Measurements from ENCODE around the gene PTP4A2.
A peak's percentile ranks its signal among the peaks of the same experiment; 100 is the strongest.

Gene PTP4A2

DNA sequence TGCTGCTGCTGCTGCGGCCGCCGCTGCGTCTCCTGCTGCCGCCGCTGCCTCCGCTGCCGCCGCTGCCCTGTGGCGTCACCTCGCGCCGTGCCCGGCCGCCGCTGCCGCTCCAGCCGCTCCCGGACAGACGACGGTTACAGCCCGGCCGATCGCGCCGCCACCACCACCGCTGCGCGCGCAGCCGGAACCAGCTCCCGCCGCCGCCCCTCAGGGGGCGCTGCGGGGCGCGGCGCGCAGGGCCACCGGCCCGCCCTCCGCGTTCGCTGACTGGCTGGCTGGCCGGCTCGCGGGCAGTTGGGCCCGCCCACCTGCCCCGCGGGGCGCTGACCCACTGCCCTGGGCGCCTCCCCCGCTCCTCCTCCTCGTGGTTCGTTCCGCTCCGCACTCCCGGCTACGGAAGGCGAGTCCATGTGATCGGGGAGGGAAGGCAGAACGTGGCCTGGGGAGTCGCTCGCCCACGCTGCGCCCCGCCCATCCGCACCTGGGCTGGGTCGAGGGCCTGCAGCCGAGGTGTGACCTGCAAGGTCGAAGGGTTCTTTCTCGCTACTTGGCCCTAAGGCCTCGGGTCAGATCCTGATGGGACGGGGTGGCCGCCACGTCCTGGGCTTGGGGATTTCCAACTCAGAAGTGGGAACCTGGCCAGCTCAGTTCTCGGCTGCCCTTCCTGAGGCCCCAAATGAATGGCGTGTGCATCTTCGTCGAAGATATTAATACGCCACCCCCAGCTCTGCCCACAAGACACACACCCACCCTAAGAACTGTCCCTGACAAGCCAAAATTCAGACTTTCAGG lies at the start of gene PTP4A2:
Gene PTP4A2, minus strand, starts transcription at position 185 of the 792 bp plus-strand sequence. CDS start 19,303 bp downstream, outside the sequence.
- peak; percentile 97 to 99 (median 98) for DNase-seq

DNA sequence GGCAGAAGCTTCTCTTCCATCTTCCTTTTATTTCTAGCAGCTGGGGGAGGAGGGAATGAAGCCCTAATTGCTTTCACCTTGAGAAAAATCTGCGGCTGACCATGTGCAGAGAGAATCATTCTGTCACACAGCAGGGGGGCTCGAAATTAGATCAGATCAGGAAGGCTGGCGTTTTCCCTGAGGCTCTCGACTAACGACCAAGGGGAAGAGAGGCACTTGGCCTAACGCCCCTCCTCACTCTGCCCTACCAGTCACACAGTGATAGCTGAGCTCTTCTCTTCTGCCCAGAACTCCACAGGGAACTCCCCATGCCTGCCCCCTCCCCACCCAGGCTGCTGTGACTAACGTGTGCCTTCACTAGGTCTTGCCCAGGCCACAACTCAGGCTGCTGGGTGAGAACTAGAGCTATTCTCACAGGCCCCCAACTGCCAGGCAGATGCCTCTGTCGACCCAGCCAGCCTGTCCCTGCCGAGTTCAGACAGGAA lies 49.0 kb upstream of the PTP4A2 start:
- peak in 2 of 3 donors; percentile 24 to 31 for DNase-seq

DNA sequence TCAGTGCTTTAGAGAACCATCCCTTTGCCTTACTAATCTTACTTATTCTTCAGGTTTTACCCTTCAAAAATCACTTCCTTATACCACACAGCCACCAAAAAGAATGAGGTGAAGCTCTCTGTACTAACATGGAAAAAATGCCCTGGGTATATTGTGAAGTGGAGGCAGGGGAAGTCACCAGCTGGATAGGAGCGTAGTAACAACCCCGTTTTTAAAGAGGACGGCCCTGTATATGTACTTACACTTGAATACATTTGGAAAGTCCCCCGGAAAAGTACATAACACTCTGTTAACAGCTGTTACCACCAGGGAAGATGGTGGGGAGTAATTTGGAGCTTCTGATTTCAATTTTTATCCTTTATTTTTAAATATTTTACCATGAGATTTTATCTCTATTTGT lies 47.3 kb upstream of the PTP4A2 start:
- DNase-seq, result peak; percentile 62 to 70 (median 66)

DNA sequence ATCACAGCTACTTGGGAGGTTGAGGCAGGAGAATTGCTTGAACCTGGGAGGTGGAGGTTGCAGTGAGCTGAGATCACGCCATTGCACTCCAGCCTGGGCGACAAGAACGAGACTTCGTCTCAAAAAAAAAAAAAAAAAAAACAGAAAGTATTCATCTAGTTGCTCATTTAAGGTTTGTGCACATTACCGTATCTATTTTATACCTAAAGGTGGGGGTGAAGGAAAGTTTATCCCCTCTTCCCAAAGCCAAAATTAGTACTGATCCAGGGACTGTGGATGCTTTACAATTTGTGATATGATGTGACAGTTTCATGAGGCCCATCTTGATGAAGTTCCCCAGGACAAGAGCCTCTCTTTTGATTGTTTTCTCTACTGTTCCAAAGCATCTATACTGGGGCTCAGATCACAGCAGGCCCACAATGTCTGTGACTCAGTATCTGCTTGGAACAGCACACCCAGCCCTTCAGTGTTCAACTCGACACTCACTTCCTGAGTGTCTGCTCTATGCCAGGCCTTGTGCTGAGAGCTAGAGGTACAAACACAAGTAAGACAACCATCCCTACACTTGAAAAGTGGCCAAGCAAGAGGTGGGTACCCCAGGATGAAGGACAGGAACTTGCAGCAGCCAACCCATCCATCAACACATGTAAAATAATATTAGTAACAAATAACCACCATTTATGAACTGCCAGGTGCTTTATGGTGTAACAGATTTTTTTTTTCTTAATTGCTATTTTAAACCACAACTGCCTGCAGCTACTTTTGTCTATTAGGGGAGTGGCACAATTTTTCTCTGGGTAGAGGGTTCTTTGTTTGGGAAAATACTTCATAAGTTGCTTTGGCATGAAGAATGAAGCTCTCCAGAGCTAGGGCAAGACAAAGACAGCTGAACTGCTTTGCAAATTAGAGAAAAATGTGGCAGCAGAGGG lies 46.5 kb upstream of the PTP4A2 start:
- peak in 1 of 3 donors; percentile 15 for DNase-seq

DNA sequence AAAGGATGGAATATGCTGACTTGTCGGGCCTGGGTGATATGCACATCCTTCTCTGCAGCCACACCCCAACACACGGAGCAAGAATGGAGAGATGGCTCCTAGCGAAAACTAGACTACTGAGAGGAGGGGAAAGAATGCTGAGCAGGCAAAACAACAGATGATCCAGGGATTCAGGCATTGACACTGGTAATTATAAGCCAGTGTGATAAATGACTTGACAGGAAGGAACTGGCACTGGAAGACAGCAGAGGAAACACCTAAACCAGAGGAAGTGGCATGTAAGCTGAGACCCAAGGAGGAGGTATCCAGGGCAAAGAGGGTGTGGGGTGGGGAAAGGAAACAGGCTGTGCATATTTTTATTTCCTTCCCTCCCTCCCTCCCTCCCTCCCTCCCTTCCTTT lies 43.8 kb upstream of the PTP4A2 start:
- no peak for DNase-seq

DNA sequence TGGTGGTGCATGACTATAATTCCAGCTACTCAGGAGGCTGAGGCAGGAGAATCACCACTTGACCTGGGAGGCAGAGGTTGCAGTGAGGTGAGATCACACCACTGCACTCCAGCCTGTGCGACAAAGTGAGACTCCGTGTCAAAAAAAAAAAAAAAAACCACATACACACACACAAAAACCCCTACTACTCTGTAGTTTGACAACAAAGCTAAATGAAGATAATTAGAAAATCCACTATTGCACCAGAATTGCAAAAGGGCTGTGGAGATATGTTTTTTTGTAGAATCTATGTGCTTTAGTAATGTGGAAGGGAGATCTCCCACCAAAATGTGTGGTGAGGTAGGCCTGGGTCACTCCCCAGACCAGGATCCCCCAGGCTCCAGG lies 43.3 kb upstream of the PTP4A2 start:
- DNase-seq, result peak; percentile 50 to 75 (median 71)

DNA sequence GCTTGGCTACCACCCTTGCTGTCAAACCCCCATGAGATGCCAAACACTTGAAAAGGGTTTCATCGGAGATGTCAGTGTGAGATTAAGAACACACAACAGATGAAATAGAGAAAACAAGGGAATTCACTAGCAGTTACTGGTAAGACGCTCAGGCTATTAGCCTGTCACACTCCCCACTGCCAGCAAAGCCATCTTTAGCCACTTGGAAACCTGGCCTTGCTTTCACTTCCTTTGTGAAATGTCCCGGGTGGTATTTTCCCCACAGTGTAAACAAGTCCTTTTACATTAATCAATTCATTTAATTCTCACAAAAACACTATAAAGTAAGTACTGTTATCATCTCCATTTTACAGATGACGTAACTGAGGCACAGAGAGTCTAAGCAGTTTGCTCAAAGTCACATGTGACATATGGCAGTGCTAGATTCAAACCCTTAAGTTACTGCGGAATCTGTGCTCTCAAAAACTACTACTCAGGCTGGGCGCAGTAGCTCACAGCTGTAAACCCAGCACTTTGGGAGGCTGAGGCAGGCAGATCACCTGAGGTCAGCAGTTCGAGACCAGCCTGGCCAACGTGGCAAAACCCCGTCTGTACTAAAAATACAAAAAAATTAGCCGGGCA lies 42.8 kb upstream of the PTP4A2 start:
- peak; percentile 45 to 58 (median 55) for DNase-seq

DNA sequence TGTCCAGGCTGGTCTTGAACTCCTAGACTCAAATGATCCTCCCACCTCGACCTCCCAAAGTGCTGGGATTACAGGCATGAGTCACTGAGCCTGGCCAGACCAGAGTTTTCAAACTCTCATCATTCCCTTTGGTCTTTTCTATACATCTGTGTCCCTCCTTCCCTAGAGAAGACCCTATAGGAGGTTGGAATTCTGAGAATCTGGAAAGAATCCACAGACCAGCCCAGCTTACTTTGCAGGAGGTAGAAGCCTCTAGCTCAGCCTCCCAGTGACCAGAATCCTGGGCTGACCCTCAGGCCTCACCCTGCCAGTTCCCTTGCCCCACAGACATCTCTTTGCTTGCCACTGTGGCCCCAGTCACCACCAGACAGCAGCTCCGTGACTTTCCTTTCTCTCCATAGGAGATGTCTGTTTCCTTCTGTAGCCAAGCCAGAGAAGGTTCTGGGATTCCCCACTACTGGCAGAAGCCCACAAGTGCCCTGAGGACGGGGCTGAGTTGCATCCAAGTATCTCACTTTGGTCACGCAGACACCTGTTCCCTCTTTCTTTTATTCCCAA lies 40.8 kb upstream of the PTP4A2 start:
- no peak for DNase-seq

DNA sequence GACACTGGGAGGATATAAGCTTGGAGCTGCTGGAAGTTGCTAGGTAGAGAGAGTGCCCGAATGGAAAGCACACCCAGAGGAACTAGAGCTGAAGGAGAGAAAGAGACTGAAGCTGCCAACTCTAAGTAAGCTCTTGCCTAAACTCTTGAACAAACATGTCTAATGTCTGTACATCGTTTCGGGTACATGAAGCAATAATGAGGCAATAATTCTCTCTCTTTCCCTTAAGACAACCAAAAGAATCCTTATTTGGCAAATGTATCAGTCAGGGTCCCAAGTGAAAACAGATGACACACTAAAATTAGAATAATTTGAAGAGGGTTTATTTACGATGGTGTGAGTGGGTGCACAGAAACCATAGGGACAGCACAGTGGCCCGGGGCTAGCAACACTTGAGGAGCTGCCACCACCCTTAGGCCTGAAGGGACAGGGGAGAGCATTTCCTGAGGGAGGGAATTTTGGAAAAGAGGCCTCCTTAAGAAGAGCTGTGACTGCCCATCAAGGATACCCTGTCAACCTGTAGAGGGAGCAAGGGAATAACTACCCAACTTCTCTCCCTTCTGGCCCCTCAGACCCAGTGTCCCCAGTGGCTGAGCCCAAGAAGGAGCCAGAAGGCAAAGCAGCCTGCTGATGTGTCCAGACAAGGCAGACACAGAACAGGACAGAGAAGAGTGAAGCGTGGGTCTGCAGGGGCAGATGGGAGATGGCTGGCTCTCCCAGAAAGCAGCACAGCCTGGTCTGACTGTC lies 39.4 kb upstream of the PTP4A2 start:
- peak; percentile 40 to 51 (median 41) for DNase-seq

DNA sequence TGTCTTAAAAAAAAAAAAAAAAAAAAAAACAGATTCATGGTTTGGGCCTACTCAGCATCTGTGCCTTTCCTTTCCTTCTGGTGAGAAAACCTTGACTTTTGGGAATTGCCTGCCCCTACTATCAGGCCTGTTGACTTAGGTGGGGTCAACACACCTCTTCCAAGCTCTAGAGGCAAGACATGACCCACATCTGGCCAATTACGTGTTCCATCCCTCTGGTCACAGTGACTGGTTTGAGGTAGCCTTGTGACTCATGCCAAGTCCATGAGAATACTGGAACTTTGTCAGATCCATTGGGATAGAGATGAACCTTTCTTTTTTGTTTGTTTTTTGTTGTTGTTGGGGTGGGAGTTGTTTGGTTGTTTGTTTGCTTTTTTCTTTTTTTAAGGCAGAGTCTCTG lies 38.2 kb upstream of the PTP4A2 start:
- no peak for DNase-seq

DNA sequence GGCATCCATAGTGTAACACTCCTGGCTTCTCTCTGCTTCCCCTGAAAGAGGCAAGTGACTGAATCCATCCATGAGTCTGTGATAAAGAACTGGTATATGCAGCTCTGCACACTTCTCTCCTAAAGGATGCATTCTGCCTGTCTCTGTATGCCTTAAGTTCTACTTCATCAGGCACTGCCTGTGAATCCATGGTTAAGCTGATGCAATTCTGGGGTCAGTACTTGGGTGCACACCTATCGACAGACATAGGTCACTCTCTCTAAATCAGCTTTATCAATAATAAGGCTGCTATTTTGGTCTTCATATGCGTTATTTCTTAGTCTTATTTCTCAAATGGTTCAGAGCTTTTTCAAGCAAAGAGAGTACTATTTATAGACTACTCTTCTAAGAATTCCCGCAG lies 32.7 kb upstream of the PTP4A2 start:
- no peak for DNase-seq

DNA sequence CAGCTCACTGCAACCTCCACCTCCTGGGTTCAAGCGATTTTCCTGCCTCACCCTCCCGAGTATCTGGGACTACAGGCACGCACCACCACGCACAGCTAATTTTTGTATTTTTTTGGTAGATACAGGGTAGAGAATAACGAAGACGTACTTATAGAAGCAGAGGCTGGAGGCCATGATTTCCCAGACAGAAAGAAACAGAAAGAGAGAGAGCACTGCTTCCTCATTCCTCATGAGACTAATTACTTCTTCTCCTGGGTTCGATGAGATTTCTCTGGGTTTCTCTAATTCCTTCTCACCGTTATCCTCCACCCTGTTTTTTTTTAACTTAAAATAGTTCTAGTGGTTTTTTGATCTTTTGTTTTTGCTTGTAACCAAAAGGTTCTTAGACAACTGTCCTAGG lies 23.4 kb upstream of the PTP4A2 start:
- DNase-seq, result peak; percentile 59 to 68 (median 62)

DNA sequence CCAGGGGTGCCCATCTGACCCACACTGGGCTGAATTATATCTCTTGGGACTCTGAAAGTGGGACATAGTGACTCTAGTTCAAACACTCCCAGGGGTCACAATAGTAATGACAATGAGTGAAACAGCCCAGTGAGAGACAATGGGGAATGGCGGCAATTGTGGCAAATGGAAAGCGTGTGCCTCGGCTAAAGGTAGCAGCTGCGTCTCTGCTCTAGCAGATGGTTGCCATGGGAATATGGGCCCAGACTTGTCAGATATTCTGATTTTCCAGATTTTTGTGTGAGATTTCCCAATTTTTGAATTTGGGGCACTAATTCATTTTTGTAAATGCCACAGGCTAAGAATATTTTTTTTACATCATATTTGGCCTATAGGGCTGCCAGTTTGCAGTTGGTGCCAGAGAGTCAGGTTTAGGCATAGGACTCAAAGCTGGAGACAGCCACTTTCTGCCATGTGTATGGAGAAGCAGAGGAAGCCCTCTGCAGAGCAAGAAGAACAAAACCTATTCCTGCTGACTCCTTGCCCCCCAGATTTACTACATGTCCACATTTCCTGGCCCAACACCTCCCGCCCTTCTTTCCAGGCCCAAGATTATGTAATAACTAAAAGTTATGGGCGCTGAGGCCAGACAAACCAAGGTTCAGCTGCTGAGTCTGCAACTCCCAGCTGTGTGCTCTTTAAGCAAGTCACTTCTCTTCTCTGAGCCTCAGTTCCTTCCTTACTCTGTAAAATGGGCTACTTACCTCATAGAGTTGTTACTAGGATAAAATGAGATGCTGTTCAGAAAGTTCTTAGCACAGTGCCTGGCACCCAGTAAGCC lies 21.6 kb upstream of the PTP4A2 start:
- DNase-seq, result no peak

DNA sequence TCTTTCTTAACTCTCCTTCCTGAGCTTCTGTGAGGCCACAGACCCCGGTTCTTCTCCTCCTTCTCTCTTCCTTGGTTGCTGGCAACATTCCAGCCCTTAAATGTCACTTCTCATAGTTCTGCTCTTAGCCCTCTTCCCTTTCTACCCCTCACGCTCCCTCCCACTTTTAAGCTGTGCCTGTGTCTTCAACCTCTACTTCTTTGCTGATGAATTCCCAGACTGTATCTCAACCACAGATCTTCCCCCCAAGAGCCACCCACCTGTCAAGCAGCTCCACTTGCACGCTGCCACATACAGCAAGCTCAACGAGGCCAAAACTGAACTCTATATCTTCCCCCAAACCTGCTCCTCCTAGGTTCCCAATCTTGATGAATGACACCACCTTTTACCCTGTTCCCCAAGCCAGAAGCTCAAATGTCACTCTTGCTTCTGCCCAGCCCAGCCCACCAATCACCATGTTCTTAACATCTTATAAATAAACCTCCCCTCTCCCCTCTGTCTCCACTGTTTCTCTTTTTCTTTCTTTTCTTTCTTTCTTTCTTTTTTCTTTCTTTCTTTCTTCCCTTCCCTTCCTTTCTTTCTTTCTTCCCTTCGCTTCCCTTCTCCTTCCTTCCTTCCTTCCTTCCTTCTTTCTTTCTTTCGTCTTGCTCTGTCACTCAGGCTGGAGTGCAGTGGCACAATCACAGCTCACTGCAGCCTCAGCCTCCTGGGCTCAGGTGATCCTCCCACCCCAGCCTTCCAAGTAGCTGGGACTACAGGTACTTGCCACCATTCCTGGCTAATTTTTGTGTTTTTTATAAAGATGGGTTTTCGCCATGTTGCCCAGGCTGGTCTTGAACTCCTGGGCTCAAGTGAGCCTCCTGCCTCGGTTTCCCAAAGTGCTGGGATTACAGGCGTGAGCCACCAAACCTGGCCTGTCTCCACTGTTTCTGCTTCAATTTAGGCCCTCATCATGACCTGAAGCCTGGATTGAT lies 19.8 kb upstream of the PTP4A2 start:
- DNase-seq, result peak; percentile 73 to 79 (median 78)

DNA sequence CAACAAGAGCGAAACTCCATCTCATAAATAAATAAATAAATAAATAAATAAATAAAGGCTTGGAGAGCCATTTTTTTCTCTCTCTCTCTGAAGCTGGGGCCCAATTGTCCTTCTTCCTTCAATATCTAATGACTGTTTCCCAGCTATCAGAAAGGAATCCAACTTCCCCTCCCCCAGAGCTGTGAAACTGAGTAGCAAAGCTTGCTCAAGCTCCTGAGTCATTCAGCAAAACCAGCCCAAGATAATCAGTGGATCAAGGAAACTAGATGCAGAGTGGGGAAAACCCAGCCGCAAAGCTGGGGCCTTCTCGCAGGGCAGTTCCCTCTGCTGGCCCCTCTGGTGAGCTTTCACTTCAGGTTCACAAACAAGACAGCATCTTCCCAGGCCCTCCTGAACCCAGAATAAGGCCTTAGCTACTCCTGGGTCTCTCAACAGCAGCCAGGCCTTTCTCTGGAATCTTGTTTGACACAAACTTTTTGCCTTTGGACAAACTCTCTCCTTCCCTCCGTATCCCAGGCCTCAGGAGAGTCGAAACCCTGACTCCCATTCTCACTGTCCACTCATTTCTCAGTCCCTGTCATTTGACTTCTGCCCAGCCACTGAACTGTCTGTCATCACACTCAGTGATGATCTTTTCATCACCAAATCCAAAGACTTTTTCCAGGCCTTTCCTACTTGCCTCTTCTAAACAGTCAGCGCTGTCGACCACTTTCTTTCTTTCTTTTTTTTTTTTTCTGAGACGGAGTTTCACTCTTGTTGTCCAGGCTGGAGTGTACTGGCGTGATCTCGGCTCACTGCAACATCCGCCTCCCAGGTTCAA lies 18.0 kb upstream of the PTP4A2 start:
- peak; percentile 97 to 99 (median 99) for DNase-seq

DNA sequence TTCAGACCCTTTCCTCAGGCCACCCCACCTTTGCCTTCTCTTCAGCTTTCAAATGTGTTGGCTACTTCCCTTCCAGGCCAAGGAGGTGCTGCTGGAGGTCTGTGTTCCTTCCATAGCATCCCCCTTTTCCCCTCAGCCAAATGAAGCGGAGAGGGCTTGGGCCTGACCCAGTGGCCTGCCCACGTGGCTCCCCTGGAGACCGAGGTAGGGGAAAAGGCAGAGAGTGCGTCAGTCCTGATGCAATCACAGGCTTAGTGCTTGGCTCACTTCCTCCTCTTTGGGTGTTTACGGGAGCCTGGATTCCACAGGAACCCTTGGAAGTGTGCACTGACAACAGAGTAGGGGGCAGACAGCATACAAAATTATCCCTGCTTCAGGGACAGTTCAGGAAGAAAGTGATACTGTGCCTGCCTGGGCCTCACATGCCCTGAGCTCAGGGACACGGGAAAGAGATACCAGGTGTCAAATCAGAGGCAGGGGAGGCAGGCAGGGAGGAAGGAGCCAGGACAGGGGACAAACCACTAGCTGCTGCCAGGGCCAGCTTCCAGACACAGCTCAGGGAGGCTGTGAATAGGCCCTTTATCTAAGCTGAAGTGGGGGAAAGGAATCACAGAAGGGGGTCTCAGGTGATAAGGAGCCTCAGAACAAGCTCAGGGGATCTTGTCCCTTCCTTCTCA lies 16.6 kb upstream of the PTP4A2 start:
- peak; percentile 92 to 96 (median 92) for DNase-seq

DNA sequence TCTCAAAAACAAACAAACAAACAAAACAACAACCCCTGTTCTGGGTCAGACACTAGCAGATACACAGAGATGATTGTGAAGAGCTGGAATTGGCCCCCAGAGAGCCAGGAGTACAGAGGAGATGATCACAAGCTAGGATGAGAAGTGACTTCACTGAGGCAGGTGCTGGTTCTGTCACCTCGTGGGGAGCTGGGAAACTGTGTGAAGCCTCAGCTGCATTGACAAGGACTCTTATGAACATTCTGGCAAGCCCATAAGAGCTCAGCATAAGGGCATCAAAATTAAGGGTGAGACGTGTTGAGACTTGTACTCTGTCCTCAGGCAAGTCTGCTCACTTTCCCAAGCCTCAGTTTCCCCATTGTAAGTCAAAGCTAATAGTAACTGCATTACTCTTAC lies 14.7 kb upstream of the PTP4A2 start:
- no peak for DNase-seq

DNA sequence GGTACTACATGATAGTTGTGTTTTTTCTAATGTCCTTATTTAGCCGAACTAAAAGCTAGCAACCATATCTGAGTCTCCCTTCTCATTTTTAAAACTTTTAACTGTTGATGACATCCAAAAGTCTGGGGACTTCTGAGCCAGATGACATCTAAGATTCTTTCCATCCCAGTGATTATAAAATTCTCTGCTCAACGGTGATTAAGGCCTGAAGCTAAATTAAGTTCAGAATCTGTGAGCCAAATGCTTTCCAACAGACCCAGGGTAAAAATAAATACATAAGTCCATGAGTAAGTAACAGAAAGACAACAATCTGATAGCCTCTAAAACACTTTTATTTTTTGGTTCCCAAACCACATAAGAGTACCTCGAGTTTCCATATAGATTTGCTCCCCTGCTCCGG lies 13.1 kb upstream of the PTP4A2 start:
- no peak for DNase-seq
